Measurements from ENCODE around the gene MGAT5.

MGAT5 gene

GRCh38 chr2:134461511-134461910, 207.6 kb downstream of the MGAT5 start (continued):
- TF ChIP-seq, protein P1, sequence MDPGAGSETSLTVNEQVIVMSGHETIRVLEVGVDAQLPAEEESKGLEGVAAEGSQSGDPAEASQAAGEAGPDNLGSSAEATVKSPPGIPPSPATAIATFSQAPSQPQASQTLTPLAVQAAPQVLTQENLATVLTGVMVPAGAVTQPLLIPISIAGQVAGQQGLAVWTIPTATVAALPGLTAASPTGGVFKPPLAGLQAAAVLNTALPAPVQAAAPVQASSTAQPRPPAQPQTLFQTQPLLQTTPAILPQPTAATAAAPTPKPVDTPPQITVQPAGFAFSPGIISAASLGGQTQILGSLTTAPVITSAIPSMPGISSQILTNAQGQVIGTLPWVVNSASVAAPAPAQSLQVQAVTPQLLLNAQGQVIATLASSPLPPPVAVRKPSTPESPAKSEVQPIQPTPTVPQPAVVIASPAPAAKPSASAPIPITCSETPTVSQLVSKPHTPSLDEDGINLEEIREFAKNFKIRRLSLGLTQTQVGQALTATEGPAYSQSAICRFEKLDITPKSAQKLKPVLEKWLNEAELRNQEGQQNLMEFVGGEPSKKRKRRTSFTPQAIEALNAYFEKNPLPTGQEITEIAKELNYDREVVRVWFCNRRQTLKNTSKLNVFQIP (CRISPR knock-in tag; IDR thresholded peaks at IDR 0.05; ENCODE audit: borderline replicate concordance, low read depth), result no peak
- TF ChIP-seq ESRRG (CRISPR knock-in tag; IDR thresholded peaks at IDR 0.05), result no peak
- TF ChIP-seq ZFP30 (CRISPR knock-in tag; IDR thresholded peaks at IDR 0.05), result no peak
- TF ChIP-seq ARNTL (CRISPR knock-in tag; IDR thresholded peaks at IDR 0.05; ENCODE audit: borderline replicate concordance, low read depth), result no peak
- TF ChIP-seq OSR1 (CRISPR knock-in tag; IDR thresholded peaks at IDR 0.05), result no peak
- TF ChIP-seq CREB5 (CRISPR knock-in tag; IDR thresholded peaks at IDR 0.05; ENCODE audit: low read depth), result no peak

DNA sequence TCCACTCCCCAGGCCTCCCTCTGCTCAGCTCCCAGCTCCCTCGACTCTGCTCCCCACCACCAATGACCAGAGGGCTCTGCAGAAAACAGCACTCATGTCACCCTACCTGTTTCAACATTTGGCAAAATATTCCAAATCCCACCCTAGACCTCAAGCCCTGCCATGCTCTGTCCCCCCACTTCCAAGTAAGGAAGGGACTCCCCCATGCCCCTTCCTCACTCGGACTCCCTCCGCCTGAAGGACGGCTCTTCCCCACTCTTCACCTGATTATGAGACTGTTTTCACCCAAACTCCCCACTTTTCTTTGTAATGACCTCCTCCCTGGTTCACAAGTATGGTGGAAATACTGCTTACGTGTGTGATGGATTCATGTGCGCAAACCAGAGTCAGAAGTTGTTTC, 208.4 kb downstream of the MGAT5 start:
- ATAC-seq, result no peak
- no peak for TF ChIP-seq ZC3H10 (CRISPR knock-in tag; IDR thresholded peaks at IDR 0.05)
- TF ChIP-seq ISL1 (CRISPR knock-in tag; IDR thresholded peaks at IDR 0.05), result no peak
- no peak for TF ChIP-seq ARNTL (CRISPR knock-in tag; IDR thresholded peaks at IDR 0.05; ENCODE audit: borderline replicate concordance, low read depth)
- no peak for TF ChIP-seq TOX (CRISPR knock-in tag; IDR thresholded peaks at IDR 0.05; ENCODE audit: borderline replicate concordance)
- no peak for TF ChIP-seq ZNF8 (CRISPR knock-in tag; IDR thresholded peaks at IDR 0.05)
- TF ChIP-seq, protein P1 (CRISPR knock-in tag; IDR thresholded peaks at IDR 0.05; ENCODE audit: borderline replicate concordance, low read depth), result no peak
- TF ChIP-seq ZFP30 (CRISPR knock-in tag; IDR thresholded peaks at IDR 0.05), result no peak
- TF ChIP-seq, protein P2, sequence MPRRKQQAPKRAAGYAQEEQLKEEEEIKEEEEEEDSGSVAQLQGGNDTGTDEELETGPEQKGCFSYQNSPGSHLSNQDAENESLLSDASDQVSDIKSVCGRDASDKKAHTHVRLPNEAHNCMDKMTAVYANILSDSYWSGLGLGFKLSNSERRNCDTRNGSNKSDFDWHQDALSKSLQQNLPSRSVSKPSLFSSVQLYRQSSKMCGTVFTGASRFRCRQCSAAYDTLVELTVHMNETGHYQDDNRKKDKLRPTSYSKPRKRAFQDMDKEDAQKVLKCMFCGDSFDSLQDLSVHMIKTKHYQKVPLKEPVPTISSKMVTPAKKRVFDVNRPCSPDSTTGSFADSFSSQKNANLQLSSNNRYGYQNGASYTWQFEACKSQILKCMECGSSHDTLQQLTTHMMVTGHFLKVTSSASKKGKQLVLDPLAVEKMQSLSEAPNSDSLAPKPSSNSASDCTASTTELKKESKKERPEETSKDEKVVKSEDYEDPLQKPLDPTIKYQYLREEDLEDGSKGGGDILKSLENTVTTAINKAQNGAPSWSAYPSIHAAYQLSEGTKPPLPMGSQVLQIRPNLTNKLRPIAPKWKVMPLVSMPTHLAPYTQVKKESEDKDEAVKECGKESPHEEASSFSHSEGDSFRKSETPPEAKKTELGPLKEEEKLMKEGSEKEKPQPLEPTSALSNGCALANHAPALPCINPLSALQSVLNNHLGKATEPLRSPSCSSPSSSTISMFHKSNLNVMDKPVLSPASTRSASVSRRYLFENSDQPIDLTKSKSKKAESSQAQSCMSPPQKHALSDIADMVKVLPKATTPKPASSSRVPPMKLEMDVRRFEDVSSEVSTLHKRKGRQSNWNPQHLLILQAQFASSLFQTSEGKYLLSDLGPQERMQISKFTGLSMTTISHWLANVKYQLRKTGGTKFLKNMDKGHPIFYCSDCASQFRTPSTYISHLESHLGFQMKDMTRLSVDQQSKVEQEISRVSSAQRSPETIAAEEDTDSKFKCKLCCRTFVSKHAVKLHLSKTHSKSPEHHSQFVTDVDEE (CRISPR knock-in tag; IDR thresholded peaks at IDR 0.05), result no peak
- TF ChIP-seq CSDC2 (CRISPR knock-in tag; IDR thresholded peaks at IDR 0.05), result no peak
- no peak for TF ChIP-seq SNAI2 (CRISPR knock-in tag; IDR thresholded peaks at IDR 0.05)
- no peak for TF ChIP-seq ZFP3 (CRISPR knock-in tag; IDR thresholded peaks at IDR 0.05)
- TF ChIP-seq, protein P3, sequence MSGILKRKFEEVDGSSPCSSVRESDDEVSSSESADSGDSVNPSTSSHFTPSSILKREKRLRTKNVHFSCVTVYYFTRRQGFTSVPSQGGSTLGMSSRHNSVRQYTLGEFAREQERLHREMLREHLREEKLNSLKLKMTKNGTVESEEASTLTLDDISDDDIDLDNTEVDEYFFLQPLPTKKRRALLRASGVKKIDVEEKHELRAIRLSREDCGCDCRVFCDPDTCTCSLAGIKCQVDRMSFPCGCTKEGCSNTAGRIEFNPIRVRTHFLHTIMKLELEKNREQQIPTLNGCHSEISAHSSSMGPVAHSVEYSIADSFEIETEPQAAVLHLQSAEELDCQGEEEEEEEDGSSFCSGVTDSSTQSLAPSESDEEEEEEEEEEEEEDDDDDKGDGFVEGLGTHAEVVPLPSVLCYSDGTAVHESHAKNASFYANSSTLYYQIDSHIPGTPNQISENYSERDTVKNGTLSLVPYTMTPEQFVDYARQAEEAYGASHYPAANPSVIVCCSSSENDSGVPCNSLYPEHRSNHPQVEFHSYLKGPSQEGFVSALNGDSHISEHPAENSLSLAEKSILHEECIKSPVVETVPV (CRISPR knock-in tag; IDR thresholded peaks at IDR 0.05), result no peak
- no peak for TF ChIP-seq ZNF70 (CRISPR knock-in tag; IDR thresholded peaks at IDR 0.05)
- TF ChIP-seq BACH2 (CRISPR knock-in tag; IDR thresholded peaks at IDR 0.05; ENCODE audit: borderline replicate concordance), result no peak
- no peak for TF ChIP-seq GLIS3 (CRISPR knock-in tag; IDR thresholded peaks at IDR 0.05)
- TF ChIP-seq ESRRG (CRISPR knock-in tag; IDR thresholded peaks at IDR 0.05), result no peak
- TF ChIP-seq PPARA (CRISPR knock-in tag; IDR thresholded peaks at IDR 0.05; ENCODE audit: borderline replicate concordance), result no peak
- no peak for TF ChIP-seq OSR1 (CRISPR knock-in tag; IDR thresholded peaks at IDR 0.05)

GRCh38 chr2:134462791-134463698, 209.2 kb downstream of the MGAT5 start:
- TF ChIP-seq, protein P2 (CRISPR knock-in tag; IDR thresholded peaks at IDR 0.05), result no peak
- TF ChIP-seq PPARA (CRISPR knock-in tag; IDR thresholded peaks at IDR 0.05; ENCODE audit: borderline replicate concordance) (no peak), PATZ1 (CRISPR knock-in tag; IDR thresholded peaks at IDR 0.05; ENCODE audit: borderline replicate concordance) (no peak), CSDC2 (CRISPR knock-in tag; IDR thresholded peaks at IDR 0.05) (no peak), SNAI2 (CRISPR knock-in tag; IDR thresholded peaks at IDR 0.05) (no peak), RARB (CRISPR knock-in tag; IDR thresholded peaks at IDR 0.05) (no peak), ESRRG (CRISPR knock-in tag; IDR thresholded peaks at IDR 0.05) (no peak), GLIS3 (CRISPR knock-in tag; IDR thresholded peaks at IDR 0.05) (no peak), ZC3H10 (CRISPR knock-in tag; IDR thresholded peaks at IDR 0.05) (no peak), TOX (CRISPR knock-in tag; IDR thresholded peaks at IDR 0.05; ENCODE audit: borderline replicate concordance) (no peak)
- no peak for ATAC-seq
